HepG2 (cell line): ENCODE results near the gene MICAL1. TPM values are rescaled to one million over a fixed set of nuclear protein-coding genes. Genes with fewer than 3 reads are reported as not detected.
A peak's percentile ranks its signal among the peaks of the same experiment; 100 is the strongest.

Source experiments
- CEBPG ChIP-seq: IDR thresholded peaks from 2 replicates; pipeline ENCODE4 v1.6.1; 2016
- ELK4 ChIP-seq: sonication (generic); formaldehyde crosslinking; IDR thresholded peaks from 2 replicates; pipeline ENCODE4 v1.9.0; 2021; ENCODE audit warnings: missing genetic modification reagents, borderline replicate concordance
- HOXA7 ChIP-seq: sonication (generic); formaldehyde crosslinking; IDR thresholded peaks from 2 replicates; pipeline ENCODE4 v1.8.1; 2022; ENCODE audit warnings: mild to moderate bottlenecking, missing genetic modification reagents, moderate library complexity
- KDM3A ChIP-seq: IDR thresholded peaks from 2 replicates; pipeline ENCODE4 v1.6.1; 2018; ENCODE audit warnings: low read depth, missing compliant biosample characterization
- NRL ChIP-seq: sonication (generic); formaldehyde crosslinking; IDR thresholded peaks from 2 replicates; pipeline ENCODE4 v1.5.0; 2020; ENCODE audit warnings: missing genetic modification reagents, mild to moderate bottlenecking, moderate library complexity, borderline replicate concordance
- PAX8 ChIP-seq: sonication (generic); formaldehyde crosslinking; IDR thresholded peaks from 2 replicates; pipeline ENCODE4 v1.8.0; 2022; ENCODE audit warnings: mild to moderate bottlenecking, missing genetic modification reagents, borderline replicate concordance
- POLR2AphosphoS2 ChIP-seq: IDR thresholded peaks from 2 replicates; pipeline ENCODE4 v1.6.1; 2011; ENCODE audit warnings: low read depth, low read length, improper control_type of control experiment
- REST ChIP-seq, 2 experiments: IDR thresholded peaks; 2 replicates each; pipeline ENCODE4 v1.6.1; 2011 to 2012; ENCODE audit warnings: low read length in 2 of 2, borderline replicate concordance in 1 of 2, low read depth in 1 of 2, mild to moderate bottlenecking in 1 of 2, moderate library complexity in 1 of 2
- TOE1 ChIP-seq: sonication (generic); formaldehyde crosslinking; IDR thresholded peaks from 2 replicates; pipeline ENCODE4 v1.4.0; 2020; ENCODE audit warnings: mild to moderate bottlenecking, missing genetic modification reagents
- ZNF251 ChIP-seq: sonication (generic); formaldehyde crosslinking; IDR thresholded peaks from 2 replicates; pipeline ENCODE4 v1.9.0; 2021; ENCODE audit warnings: mild to moderate bottlenecking, missing genetic modification reagents
- ZNF572 ChIP-seq: sonication (generic); formaldehyde crosslinking; IDR thresholded peaks from 2 replicates; pipeline ENCODE4 v1.5.1; 2020; ENCODE audit warnings: mild to moderate bottlenecking, missing genetic modification reagents
- ZNF709 ChIP-seq: sonication (generic); formaldehyde crosslinking; IDR thresholded peaks from 2 replicates; pipeline ENCODE4 v1.5.0; 2020; ENCODE audit warnings: mild to moderate bottlenecking, missing genetic modification reagents
- ZNF761 ChIP-seq: sonication (generic); formaldehyde crosslinking; conservative IDR thresholded peaks from 2 replicates; pipeline ENCODE4 v1.4.0; 2020; ENCODE audit warnings: mild to moderate bottlenecking, missing genetic modification reagents
- ZZZ3 ChIP-seq: sonication (generic); formaldehyde crosslinking; IDR thresholded peaks from 2 replicates; pipeline ENCODE4 v1.4.0; 2020; ENCODE audit warnings: missing genetic modification reagents, mild to moderate bottlenecking, borderline replicate concordance
- polyA plus RNA-seq, 8 experiments: library from polyadenylated mRNA; depleted of rRNA in 3 of 8; stranded (reverse) in 7 of 8; unstranded in 1 of 8; fragments of >200 nt; fragmentation: Illumina TruSeq in 4 of 8; extraction: Trizol in 4 of 8; gene quantifications; 2 replicates each; pipeline versions ENCODE4 v1.2.1 to v1.2.3, GENCODE V29; 2011 to 2016; ENCODE audit warnings: low read depth in 4 of 8, missing spikeins in 1 of 8, mixed read lengths in 1 of 8; ENCODE audit not compliant: insufficient read depth in 1 of 8
- total RNA-seq, 5 experiments: library from RNA; depleted of rRNA; stranded (reverse); fragments of >200 nt; fragmentation: Illumina TruSeq; extraction: Trizol; gene quantifications; 2 replicates each; pipeline ENCODE4 v1.2.3, GENCODE V29; 2016; ENCODE audit warnings: low read depth in 1 of 5
- TF ChIP-seq, protein P1 (sequence below): sonication (generic); formaldehyde crosslinking; IDR thresholded peaks from 2 replicates; pipeline ENCODE4 v1.5.0; 2020; ENCODE audit warnings: mild to moderate bottlenecking, missing genetic modification reagents, borderline replicate concordance
- TF ChIP-seq, protein P2 (sequence below): sonication (generic); formaldehyde crosslinking; IDR thresholded peaks from 2 replicates; pipeline ENCODE4 v1.5.1; 2020; ENCODE audit warnings: mild to moderate bottlenecking, moderate library complexity, missing genetic modification reagents

MICAL1 gene
- total and polyA plus RNA-seq, 2 of the 13 experiments (the other 11 are each of a cell fraction or from before 2014, with no cell fraction given), result 6.9 to 39.0 TPM

DNA sequence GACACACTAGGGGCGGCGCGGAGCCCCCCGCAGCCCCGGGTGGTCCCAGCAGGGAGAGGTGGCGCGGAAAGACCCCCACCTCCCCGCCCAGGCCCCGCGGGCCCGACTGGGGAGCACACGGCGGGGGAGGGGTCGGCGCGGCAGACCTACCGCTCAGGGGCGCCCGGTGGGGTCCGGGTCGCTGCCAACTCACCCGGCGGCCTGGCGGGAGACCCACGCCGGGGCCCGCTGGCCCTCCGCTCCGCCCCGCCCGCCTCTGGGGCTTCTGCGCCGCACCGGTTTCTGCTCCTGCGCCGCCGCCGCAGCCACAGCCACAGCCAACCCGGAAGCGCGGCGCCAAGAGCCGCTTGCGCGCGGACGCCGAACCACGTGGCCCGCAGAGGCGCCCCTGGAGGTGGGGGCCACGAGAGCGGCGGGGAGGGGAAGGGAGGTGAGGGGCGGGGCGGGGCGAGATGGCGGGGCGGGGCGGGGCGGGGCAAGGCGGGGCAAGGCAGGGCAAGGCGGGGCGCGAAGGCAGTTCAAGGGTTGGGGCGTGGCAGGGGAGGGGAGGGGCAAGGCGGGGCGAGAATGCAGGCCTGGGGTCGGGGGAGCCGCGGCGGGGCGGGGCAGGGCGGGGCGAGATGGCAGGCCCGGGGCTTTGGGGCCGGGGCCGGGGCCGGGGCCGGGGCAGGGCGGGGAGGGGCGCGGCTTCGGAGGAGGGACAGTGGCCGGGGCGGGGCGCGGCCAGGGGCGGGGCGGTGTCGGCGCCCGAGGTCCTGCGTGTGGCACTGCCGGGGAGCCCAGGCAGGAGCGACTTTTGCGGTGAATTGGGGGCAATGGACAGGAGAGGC is 27.5 kb upstream of the MICAL1 start, which contains the start of gene ZBTB24 (continued):
- TF ChIP-seq KDM3A (CRISPR knock-in tag) (no peak; the same call in 1 of the 2 replicates), ZNF251 (CRISPR knock-in tag) (no peak), ELK4 (CRISPR knock-in tag) (no peak), ZZZ3 (no peak), REST (IDR thresholded peaks at IDR 0.05; ENCODE audit: borderline replicate concordance in 1 of 2, low read depth in 1 of 2, low read length in 2 of 2) (no peak), ZNF761 (CRISPR knock-in tag) (no peak), HOXA7 (no peak), ZNF572 (CRISPR knock-in tag) (no peak), POLR2AphosphoS2 (no peak), ZNF709 (peak; percentile 81; the same call in 1 of the 2 replicates), PAX8 (CRISPR knock-in tag) (no peak), CEBPG (CRISPR knock-in tag) (no peak), NRL (CRISPR knock-in tag) (no peak), TOE1 (CRISPR knock-in tag) (no peak)
- TF ChIP-seq, protein P1, sequence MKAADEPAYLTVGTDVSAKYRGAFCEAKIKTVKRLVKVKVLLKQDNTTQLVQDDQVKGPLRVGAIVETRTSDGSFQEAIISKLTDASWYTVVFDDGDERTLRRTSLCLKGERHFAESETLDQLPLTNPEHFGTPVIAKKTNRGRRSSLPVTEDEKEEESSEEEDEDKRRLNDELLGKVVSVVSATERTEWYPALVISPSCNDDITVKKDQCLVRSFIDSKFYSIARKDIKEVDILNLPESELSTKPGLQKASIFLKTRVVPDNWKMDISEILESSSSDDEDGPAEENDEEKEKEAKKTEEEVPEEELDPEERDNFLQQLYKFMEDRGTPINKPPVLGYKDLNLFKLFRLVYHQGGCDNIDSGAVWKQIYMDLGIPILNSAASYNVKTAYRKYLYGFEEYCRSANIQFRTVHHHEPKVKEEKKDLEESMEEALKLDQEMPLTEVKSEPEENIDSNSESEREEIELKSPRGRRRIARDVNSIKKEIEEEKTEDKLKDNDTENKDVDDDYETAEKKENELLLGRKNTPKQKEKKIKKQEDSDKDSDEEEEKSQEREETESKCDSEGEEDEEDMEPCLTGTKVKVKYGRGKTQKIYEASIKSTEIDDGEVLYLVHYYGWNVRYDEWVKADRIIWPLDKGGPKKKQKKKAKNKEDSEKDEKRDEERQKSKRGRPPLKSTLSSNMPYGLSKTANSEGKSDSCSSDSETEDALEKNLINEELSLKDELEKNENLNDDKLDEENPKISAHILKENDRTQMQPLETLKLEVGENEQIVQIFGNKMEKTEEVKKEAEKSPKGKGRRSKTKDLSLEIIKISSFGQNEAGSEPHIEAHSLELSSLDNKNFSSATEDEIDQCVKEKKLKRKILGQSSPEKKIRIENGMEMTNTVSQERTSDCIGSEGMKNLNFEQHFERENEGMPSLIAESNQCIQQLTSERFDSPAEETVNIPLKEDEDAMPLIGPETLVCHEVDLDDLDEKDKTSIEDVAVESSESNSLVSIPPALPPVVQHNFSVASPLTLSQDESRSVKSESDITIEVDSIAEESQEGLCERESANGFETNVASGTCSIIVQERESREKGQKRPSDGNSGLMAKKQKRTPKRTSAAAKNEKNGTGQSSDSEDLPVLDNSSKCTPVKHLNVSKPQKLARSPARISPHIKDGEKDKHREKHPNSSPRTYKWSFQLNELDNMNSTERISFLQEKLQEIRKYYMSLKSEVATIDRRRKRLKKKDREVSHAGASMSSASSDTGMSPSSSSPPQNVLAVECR, result peak; percentile 75; the same call in 1 of the 2 replicates
- TF ChIP-seq, protein P2, sequence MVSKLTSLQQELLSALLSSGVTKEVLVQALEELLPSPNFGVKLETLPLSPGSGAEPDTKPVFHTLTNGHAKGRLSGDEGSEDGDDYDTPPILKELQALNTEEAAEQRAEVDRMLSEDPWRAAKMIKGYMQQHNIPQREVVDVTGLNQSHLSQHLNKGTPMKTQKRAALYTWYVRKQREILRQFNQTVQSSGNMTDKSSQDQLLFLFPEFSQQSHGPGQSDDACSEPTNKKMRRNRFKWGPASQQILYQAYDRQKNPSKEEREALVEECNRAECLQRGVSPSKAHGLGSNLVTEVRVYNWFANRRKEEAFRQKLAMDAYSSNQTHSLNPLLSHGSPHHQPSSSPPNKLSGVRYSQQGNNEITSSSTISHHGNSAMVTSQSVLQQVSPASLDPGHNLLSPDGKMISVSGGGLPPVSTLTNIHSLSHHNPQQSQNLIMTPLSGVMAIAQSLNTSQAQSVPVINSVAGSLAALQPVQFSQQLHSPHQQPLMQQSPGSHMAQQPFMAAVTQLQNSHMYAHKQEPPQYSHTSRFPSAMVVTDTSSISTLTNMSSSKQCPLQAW (CRISPR knock-in tag), result no peak
